HepG2 (cell line): ENCODE results near the gene SGPP1. TPM values are rescaled to one million over a fixed set of nuclear protein-coding genes. Genes with fewer than 3 reads are reported as not detected.

Experiments
- ATAC-seq: fragments of 200-7000 bp; cut with Tn5 transposase; 3 replicates; pipeline ENCODE4 v1.9.1; 2020; ENCODE audit warnings: mild to moderate bottlenecking, moderate library complexity
- BruUV-seq: library from RNA; stranded (reverse); fragments of 400-500 nt; replicated peaks from 2 replicates; lab custom pipeline; 2021; lab: Mats Ljungman, UMichigan
- CTCF ChIA-PET: fragments of 300-600 bp; formaldehyde crosslinking; extraction: SDS; loops from one replicate; lab custom pipeline; 2021; ENCODE audit warnings: low total read pairs, inconsistent platforms, low intra/inter-chr PET ratio; lab: Yijun Ruan, JAX
- POLR2A ChIA-PET: fragments of 350-600 bp; sonication (Branson Sonifier 250); formaldehyde crosslinking; loops from one replicate; lab custom pipeline; 2020; ENCODE audit warnings: antibody characterized with exemption, inconsistent platforms; lab: Yijun Ruan, JAX
- DNase-seq: peaks from one replicate; pipeline ENCODE4 v3.0.0-alpha.2; 2015; ENCODE audit warnings: low spot score
- FAIRE-seq: peaks from 3 replicates; lab custom pipeline; 2011; peaks lifted over from hg19 to GRCh38; lab: Jason Lieb, UNC
- H2AFZ ChIP-seq: one replicate; pipeline ENCODE4 v1.6.1; 2011; ENCODE audit warnings: low read length, inconsistent platforms
- H3K27ac ChIP-seq: fragments of 300-600 bp; 3 replicates; pipeline ENCODE4 v1.8.0; 2011; ENCODE audit warnings: mixed run types, mild to moderate bottlenecking, mixed read lengths, low read length, inconsistent platforms; ENCODE audit not compliant: insufficient read depth; ENCODE audit errors: extremely low read length
- H3K27me3 ChIP-seq, 2 experiments: fragments of 200-600 bp in 1 of 2; 2 replicates in 1 of 2; 3 replicates in 1 of 2; pipeline versions ENCODE4 v1.6.0 to v1.8.0; 2011; ENCODE audit warnings: low read length in 2 of 2, mild to moderate bottlenecking in 2 of 2, moderate library complexity in 2 of 2, inconsistent platforms in 1 of 2; ENCODE audit not compliant: insufficient read depth in 2 of 2, control insufficient read depth in 1 of 2
- H3K36me3 ChIP-seq, 2 experiments: fragments of 200-600 bp in 1 of 2; replicated peaks in 1 of 2; 2 replicates in 1 of 2; 3 replicates in 1 of 2; pipeline versions ENCODE4 v1.5.1 to v1.8.0; 2011; ENCODE audit warnings: low read length in 2 of 2, inconsistent platforms in 1 of 2; ENCODE audit not compliant: insufficient read depth in 2 of 2, control insufficient read depth in 1 of 2
- H3K4me1 ChIP-seq: 2 replicates; pipeline ENCODE4 v1.5.1; 2012; ENCODE audit warnings: low read length, inconsistent platforms; ENCODE audit not compliant: insufficient read depth
- H3K4me2 ChIP-seq: 2 replicates; pipeline ENCODE4 v1.6.0; 2011; ENCODE audit warnings: low read depth, low read length, inconsistent platforms
- H3K4me3 ChIP-seq, 3 experiments: fragments of 200-600 bp in 1 of 3; sonication (generic), shearing (Covaris generic) in 1 of 3; replicated peaks in 1 of 3; 2 replicates each; pipeline ENCODE4 v1.5.1; 2011 to 2016; ENCODE audit warnings: low read length in 3 of 3, inconsistent platforms in 2 of 3, low read depth in 2 of 3, mild to moderate bottlenecking in 2 of 3, control low read depth in 1 of 3, mixed read lengths in 1 of 3; ENCODE audit not compliant: insufficient read depth in 1 of 3
- H3K79me2 ChIP-seq: one replicate; pipeline ENCODE4 v1.6.1; 2011; ENCODE audit warnings: low read length, inconsistent platforms; ENCODE audit not compliant: insufficient read depth
- H3K9ac ChIP-seq: 2 replicates; pipeline ENCODE4 v1.6.0; 2011; ENCODE audit warnings: mild to moderate bottlenecking, low read depth, low read length, inconsistent platforms; ENCODE audit not compliant: insufficient read depth
- H3K9me3 ChIP-seq: 2 replicates; pipeline ENCODE4 v1.5.1; 2012; ENCODE audit warnings: mild to moderate bottlenecking, low read length
- H4K20me1 ChIP-seq: 2 replicates; pipeline ENCODE4 v1.6.0; 2011; ENCODE audit warnings: inconsistent platforms, mild to moderate bottlenecking, low read length, moderate library complexity; ENCODE audit not compliant: insufficient read depth
- ASH2L ChIP-seq: fragments of 300-600, 200-600 bp; sonication (generic); IDR thresholded peaks from 2 replicates; pipeline ENCODE4 v1.7.0; 2017; ENCODE audit warnings: low read depth, mild to moderate bottlenecking, moderate library complexity, mixed read lengths, low read length; ENCODE audit not compliant: insufficient read length
- CCDC6 ChIP-seq: sonication (generic); formaldehyde crosslinking; IDR thresholded peaks from 2 replicates; pipeline ENCODE4 v1.8.1; 2022; ENCODE audit warnings: mild to moderate bottlenecking, missing genetic modification reagents, moderate library complexity
- HMG20B ChIP-seq: conservative IDR thresholded peaks from 2 replicates; pipeline ENCODE4 v1.6.1; 2016; ENCODE audit warnings: missing genetic modification reagents, missing compliant biosample characterization
- MXD4 ChIP-seq: IDR thresholded peaks from 2 replicates; pipeline ENCODE4 v1.6.1; 2016; ENCODE audit warnings: mild to moderate bottlenecking, missing biosample characterization, missing genetic modification reagents
- NFKB2 ChIP-seq: sonication (generic); formaldehyde crosslinking; IDR thresholded peaks from 2 replicates; pipeline ENCODE4 v1.4.0; 2020; ENCODE audit warnings: missing genetic modification reagents, borderline replicate concordance
- REXO4 ChIP-seq: sonication (generic); formaldehyde crosslinking; IDR thresholded peaks from 2 replicates; pipeline ENCODE4 v1.8.0; 2022; ENCODE audit warnings: missing genetic modification reagents, mild to moderate bottlenecking, borderline replicate concordance
- RFX3 ChIP-seq: IDR thresholded peaks from 2 replicates; pipeline ENCODE4 v1.6.1; 2016; ENCODE audit warnings: missing biosample characterization, missing genetic modification reagents
- SATB2 ChIP-seq: sonication (generic); formaldehyde crosslinking; IDR thresholded peaks from 2 replicates; pipeline ENCODE4 v1.5.0; 2020; ENCODE audit warnings: missing genetic modification reagents
- SMC3 ChIP-seq: IDR thresholded peaks from 2 replicates; pipeline ENCODE4 v1.6.1; 2011; ENCODE audit warnings: low read length, improper control_type of control experiment
- SNAI1 ChIP-seq: sonication (generic); formaldehyde crosslinking; IDR thresholded peaks from 2 replicates; pipeline ENCODE4 v1.5.0; 2020; ENCODE audit warnings: mild to moderate bottlenecking, missing genetic modification reagents, borderline replicate concordance
- U2AF2 ChIP-seq: fragments of 200-400 bp; formaldehyde crosslinking; IDR thresholded peaks from 2 replicates; pipeline ENCODE4 v1.6.1; 2017; ENCODE audit warnings: low read depth, mild to moderate bottlenecking, low read length
- ZFP62 ChIP-seq: sonication (generic); formaldehyde crosslinking; IDR thresholded peaks from 2 replicates; pipeline ENCODE4 v1.4.0; 2020; ENCODE audit warnings: missing genetic modification reagents
- ZFP82 ChIP-seq: sonication (generic); formaldehyde crosslinking; IDR thresholded peaks from 2 replicates; pipeline ENCODE4 v1.5.1; 2020; ENCODE audit warnings: mild to moderate bottlenecking, missing genetic modification reagents, borderline replicate concordance
- ZNF251 ChIP-seq: sonication (generic); formaldehyde crosslinking; IDR thresholded peaks from 2 replicates; pipeline ENCODE4 v1.9.0; 2021; ENCODE audit warnings: mild to moderate bottlenecking, missing genetic modification reagents
- ZNF777 ChIP-seq: sonication (generic); formaldehyde crosslinking; IDR thresholded peaks from 2 replicates; pipeline ENCODE4 v1.4.0; 2020; ENCODE audit warnings: missing genetic modification reagents
- ZSCAN31 ChIP-seq: sonication (generic); formaldehyde crosslinking; IDR thresholded peaks from 2 replicates; pipeline ENCODE4 v1.5.0; 2020; ENCODE audit warnings: low read depth, mild to moderate bottlenecking, missing genetic modification reagents
- WGBS: methylation state at CpG from one replicate; pipeline ENCODE4 v1.1.6; 2017; ENCODE audit warnings: low lambda C conversion rate; 5-methylcytosine and 5-hydroxymethylcytosine counted together
- in situ Hi-C: cut with HindIII; loops from 2 replicates; pipeline ENCODE4 v1.10.0; 2017; ENCODE audit warnings: low pct_unique_long_range_greater_than_20kb; ENCODE audit not compliant: extremely low pct_ligation_motif_present
- intact Hi-C: fragments of 100-400 bp; cut with micrococcal nuclease; formaldehyde crosslinking; loops from one replicate; pipeline ENCODE4 v1.10.0; 2022; ENCODE audit not compliant: unreplicated experiment
- polyA plus RNA-seq, 8 experiments: library from polyadenylated mRNA; depleted of rRNA in 3 of 8; stranded (reverse) in 7 of 8; unstranded in 1 of 8; fragments of >200 nt; fragmentation: Illumina TruSeq in 4 of 8; extraction: Trizol in 4 of 8; gene quantifications; 2 replicates each; pipeline versions ENCODE4 v1.2.1 to v1.2.3, GENCODE V29; 2011 to 2016; ENCODE audit warnings: low read depth in 4 of 8, missing spikeins in 1 of 8, mixed read lengths in 1 of 8; ENCODE audit not compliant: insufficient read depth in 1 of 8
- total RNA-seq, 5 experiments: library from RNA; depleted of rRNA; stranded (reverse); fragments of >200 nt; fragmentation: Illumina TruSeq; extraction: Trizol; gene quantifications; 2 replicates each; pipeline ENCODE4 v1.2.3, GENCODE V29; 2016; ENCODE audit warnings: low read depth in 1 of 5
- TF ChIP-seq, protein P1 (sequence below): sonication (generic); formaldehyde crosslinking; IDR thresholded peaks from 2 replicates; pipeline ENCODE4 v1.4.0; 2020; ENCODE audit warnings: missing genetic modification reagents
- TF ChIP-seq, protein P2 (sequence below): sonication (generic); formaldehyde crosslinking; IDR thresholded peaks from 2 replicates; pipeline ENCODE4 v1.5.1; 2020; ENCODE audit warnings: mild to moderate bottlenecking, missing genetic modification reagents, moderate library complexity

The SGPP1 gene
- total and polyA plus RNA-seq, 2 of the 13 experiments (the other 11 are each of a cell fraction or from before 2014, with no cell fraction given), result 6.4 to 6.8 TPM

DNA sequence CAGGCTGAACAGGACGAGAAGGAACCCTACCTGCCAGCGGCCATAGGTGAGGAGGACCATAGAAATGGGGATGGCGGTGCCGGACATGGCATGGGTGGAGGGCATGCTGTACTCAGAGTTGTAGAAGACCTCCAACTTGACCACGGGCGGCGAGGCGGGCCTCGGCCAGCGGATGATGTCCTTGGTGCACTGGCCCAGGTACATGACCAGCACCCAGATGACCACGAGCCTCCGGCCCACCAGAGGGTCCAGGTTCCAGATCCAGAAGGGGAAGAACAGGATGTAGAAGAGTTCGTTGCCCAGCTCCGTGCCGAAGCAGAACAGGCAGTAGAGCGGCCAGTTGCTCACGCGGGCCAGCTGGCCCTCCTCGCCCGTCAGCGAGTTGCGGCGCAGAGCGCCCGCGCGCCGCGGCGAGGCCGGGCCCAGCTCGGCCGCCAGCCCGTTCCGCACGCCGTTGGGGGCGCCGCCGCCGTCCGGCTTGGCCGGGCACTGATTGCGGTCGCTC is 582 bp downstream of the SGPP1 start:
- FAIRE-seq (no peak), DNase-seq (no peak), ATAC-seq (peak; percentile 85)
- CTCF ChIA-PET, result interaction anchor here (0.5 to 2.1 kb wide), 2 partner anchors 21 to 43 kb away, joined by 4 to 9 read pairs; no protein-coding TSS in a partner anchor
- H4K20me1 ChIP-seq, result peaks cover 13% of the 10 kb centered on the region
- H3K9me3 ChIP-seq, result no peaks in the 10 kb centered on the region
- peaks cover 27% of the 10 kb centered on the region for H3K79me2 ChIP-seq
- no TSS peak for BruUV-seq
- H3K4me2 ChIP-seq, result peak overlapping the region; percentile 83
- H3K4me1 ChIP-seq, result peaks cover 43% of the 10 kb centered on the region
- 5% methylated on average over 8 of the region's 45 CpGs for WGBS
- peak overlapping the region; percentile 60 for H3K27ac ChIP-seq
- H2AFZ ChIP-seq, result no peak overlapping the region
- peak overlapping the region; percentile 70 to 92 (median 90) for H3K4me3 ChIP-seq
- H3K36me3 ChIP-seq, result no peaks in the 10 kb centered on the region
- in situ Hi-C loops (no loop called here), intact Hi-C loops (loop anchor here (5.0 kb wide), 4 partner anchors 35 to 340 kb away; partner anchors contain the start of genes PPP2R5E and WDR89)
- POLR2A ChIA-PET, result interaction anchor here (0.6 to 0.9 kb wide), 2 partner anchors 19 to 85 kb away, joined by 3 to 4 read pairs; partner anchors contain the start of gene WDR89
- H3K27me3 ChIP-seq, result no peaks in the 10 kb centered on the region
- peak overlapping the region; percentile 87 for H3K9ac ChIP-seq
- TF ChIP-seq ZSCAN31 (CRISPR knock-in tag) (no peak), ZNF251 (CRISPR knock-in tag) (no peak), CCDC6 (CRISPR knock-in tag) (no peak), SATB2 (no peak), ZFP82 (CRISPR knock-in tag) (no peak), ZFP62 (no peak), ZNF777 (no peak), SMC3 (no peak), REXO4 (CRISPR knock-in tag) (no peak), MXD4 (0 out of 2 replicates have a peak, but pooled peaks have one; percentile 12), SNAI1 (CRISPR knock-in tag) (no peak), HMG20B (CRISPR knock-in tag) (no peak), NFKB2 (CRISPR knock-in tag) (peak; percentile 27; the same call in 1 of the 2 replicates), RFX3 (CRISPR knock-in tag) (no peak), U2AF2 (no peak), ASH2L (peak; percentile 46)
- TF ChIP-seq, protein P1, sequence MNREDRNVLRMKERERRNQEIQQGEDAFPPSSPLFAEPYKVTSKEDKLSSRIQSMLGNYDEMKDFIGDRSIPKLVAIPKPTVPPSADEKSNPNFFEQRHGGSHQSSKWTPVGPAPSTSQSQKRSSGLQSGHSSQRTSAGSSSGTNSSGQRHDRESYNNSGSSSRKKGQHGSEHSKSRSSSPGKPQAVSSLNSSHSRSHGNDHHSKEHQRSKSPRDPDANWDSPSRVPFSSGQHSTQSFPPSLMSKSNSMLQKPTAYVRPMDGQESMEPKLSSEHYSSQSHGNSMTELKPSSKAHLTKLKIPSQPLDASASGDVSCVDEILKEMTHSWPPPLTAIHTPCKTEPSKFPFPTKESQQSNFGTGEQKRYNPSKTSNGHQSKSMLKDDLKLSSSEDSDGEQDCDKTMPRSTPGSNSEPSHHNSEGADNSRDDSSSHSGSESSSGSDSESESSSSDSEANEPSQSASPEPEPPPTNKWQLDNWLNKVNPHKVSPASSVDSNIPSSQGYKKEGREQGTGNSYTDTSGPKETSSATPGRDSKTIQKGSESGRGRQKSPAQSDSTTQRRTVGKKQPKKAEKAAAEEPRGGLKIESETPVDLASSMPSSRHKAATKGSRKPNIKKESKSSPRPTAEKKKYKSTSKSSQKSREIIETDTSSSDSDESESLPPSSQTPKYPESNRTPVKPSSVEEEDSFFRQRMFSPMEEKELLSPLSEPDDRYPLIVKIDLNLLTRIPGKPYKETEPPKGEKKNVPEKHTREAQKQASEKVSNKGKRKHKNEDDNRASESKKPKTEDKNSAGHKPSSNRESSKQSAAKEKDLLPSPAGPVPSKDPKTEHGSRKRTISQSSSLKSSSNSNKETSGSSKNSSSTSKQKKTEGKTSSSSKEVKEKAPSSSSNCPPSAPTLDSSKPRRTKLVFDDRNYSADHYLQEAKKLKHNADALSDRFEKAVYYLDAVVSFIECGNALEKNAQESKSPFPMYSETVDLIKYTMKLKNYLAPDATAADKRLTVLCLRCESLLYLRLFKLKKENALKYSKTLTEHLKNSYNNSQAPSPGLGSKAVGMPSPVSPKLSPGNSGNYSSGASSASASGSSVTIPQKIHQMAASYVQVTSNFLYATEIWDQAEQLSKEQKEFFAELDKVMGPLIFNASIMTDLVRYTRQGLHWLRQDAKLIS (CRISPR knock-in tag), result no peak
- TF ChIP-seq, protein P2, sequence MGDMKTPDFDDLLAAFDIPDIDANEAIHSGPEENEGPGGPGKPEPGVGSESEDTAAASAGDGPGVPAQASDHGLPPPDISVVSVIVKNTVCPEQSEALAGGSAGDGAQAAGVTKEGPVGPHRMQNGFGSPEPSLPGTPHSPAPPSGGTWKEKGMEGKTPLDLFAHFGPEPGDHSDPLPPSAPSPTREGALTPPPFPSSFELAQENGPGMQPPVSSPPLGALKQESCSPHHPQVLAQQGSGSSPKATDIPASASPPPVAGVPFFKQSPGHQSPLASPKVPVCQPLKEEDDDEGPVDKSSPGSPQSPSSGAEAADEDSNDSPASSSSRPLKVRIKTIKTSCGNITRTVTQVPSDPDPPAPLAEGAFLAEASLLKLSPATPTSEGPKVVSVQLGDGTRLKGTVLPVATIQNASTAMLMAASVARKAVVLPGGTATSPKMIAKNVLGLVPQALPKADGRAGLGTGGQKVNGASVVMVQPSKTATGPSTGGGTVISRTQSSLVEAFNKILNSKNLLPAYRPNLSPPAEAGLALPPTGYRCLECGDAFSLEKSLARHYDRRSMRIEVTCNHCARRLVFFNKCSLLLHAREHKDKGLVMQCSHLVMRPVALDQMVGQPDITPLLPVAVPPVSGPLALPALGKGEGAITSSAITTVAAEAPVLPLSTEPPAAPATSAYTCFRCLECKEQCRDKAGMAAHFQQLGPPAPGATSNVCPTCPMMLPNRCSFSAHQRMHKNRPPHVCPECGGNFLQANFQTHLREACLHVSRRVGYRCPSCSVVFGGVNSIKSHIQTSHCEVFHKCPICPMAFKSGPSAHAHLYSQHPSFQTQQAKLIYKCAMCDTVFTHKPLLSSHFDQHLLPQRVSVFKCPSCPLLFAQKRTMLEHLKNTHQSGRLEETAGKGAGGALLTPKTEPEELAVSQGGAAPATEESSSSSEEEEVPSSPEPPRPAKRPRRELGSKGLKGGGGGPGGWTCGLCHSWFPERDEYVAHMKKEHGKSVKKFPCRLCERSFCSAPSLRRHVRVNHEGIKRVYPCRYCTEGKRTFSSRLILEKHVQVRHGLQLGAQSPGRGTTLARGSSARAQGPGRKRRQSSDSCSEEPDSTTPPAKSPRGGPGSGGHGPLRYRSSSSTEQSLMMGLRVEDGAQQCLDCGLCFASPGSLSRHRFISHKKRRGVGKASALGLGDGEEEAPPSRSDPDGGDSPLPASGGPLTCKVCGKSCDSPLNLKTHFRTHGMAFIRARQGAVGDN (CRISPR knock-in tag), result peak; percentile 57; the same call in 1 of the 2 replicates
